GM12878 (cell line): ENCODE data around the gene C5orf15. TPM values are rescaled to one million over a fixed set of nuclear protein-coding genes. Genes with fewer than 3 reads are reported as not detected.

Experiments
- ATAC-seq: fragments of 200-7000 bp; cut with Tn5 transposase; 3 replicates; pipeline ENCODE4 v1.9.1; 2020; ENCODE audit warnings: mild to moderate bottlenecking, moderate library complexity
- BruUV-seq: library from RNA; stranded (reverse); fragments of 400-500 nt; replicated peaks from 2 replicates; lab custom pipeline; 2021; lab: Mats Ljungman, UMichigan
- CTCF ChIA-PET: fragments of 300-600 bp; sonication (Branson Sonifier 250); formaldehyde crosslinking; extraction: SDS; loops from one replicate; lab custom pipeline; 2021; ENCODE audit warnings: inconsistent platforms; lab: Yijun Ruan, JAX
- POLR2A ChIA-PET: fragments of 350-600 bp; formaldehyde crosslinking; extraction: SDS; loops from one replicate; lab custom pipeline; 2021; ENCODE audit warnings: inconsistent platforms; lab: Charles Lee
- RAD21 ChIA-PET: fragments of 300-600 bp; sonication (Branson Sonifier 250); formaldehyde crosslinking; loops from one replicate; lab custom pipeline; 2023; ENCODE audit warnings: antibody characterized with exemption; ENCODE audit not compliant: unreplicated experiment; lab: Charles Lee
- SMC1A ChIA-PET: fragments of 300-600 bp; sonication (Branson Sonifier 250); formaldehyde crosslinking; loops from one replicate; lab custom pipeline; 2023; ENCODE audit not compliant: unreplicated experiment, uncharacterized antibody; lab: Charles Lee
- DNase-seq: peaks from one replicate; pipeline ENCODE4 v3.0.0-alpha.2; 2011; ENCODE audit warnings: low read depth, low spot score
- FAIRE-seq: peaks from 3 replicates; lab custom pipeline; 2011; peaks lifted over from hg19 to GRCh38; lab: Jason Lieb, UNC
- H2AFZ ChIP-seq: 2 replicates; pipeline ENCODE4 v1.6.0; 2011; ENCODE audit warnings: low read depth, low read length, control low read depth; ENCODE audit not compliant: control insufficient read depth
- H3K27ac ChIP-seq: 2 replicates; pipeline ENCODE4 v1.5.1; 2011; ENCODE audit warnings: control low read depth; ENCODE audit not compliant: control insufficient read depth, insufficient read depth
- H3K27me3 ChIP-seq, 2 experiments: replicated peaks in 1 of 2; 2 replicates each; pipeline versions ENCODE4 v1.6.0 to v1.6.1; 2011; ENCODE audit warnings: low read length in 1 of 2; ENCODE audit not compliant: control insufficient read depth in 2 of 2, insufficient read depth in 2 of 2
- H3K36me3 ChIP-seq, 2 experiments: 2 replicates each; pipeline ENCODE4 v1.5.1; 2011; ENCODE audit warnings: low read length in 1 of 2; ENCODE audit not compliant: control insufficient read depth in 2 of 2, insufficient read depth in 2 of 2
- H3K4me1 ChIP-seq: 2 replicates; pipeline ENCODE4 v1.6.1; 2011; ENCODE audit warnings: mild to moderate bottlenecking, low read length, moderate library complexity, mixed read lengths; ENCODE audit not compliant: control insufficient read depth, insufficient read depth
- H3K4me2 ChIP-seq: 2 replicates; pipeline ENCODE4 v1.6.0; 2011; ENCODE audit warnings: control low read depth; ENCODE audit not compliant: control insufficient read depth, insufficient read depth
- H3K4me3 ChIP-seq: fragments of 200-600 bp; sonication (generic); 2 replicates; pipeline ENCODE4 v1.5.1; 2016
- H3K79me2 ChIP-seq: 2 replicates; pipeline ENCODE4 v1.6.0; 2011; ENCODE audit warnings: low read length; ENCODE audit not compliant: control insufficient read depth, insufficient read depth
- H3K9ac ChIP-seq: 2 replicates; pipeline ENCODE4 v1.8.0; 2011; ENCODE audit warnings: low read length, control low read depth, mixed read lengths; ENCODE audit not compliant: control insufficient read depth, insufficient read depth
- H3K9me3 ChIP-seq: replicated peaks from 3 replicates; pipeline ENCODE4 v1.5.1; 2011; ENCODE audit warnings: mild to moderate bottlenecking, low read length; ENCODE audit not compliant: control insufficient read depth, insufficient read depth
- H4K20me1 ChIP-seq: 2 replicates; pipeline ENCODE4 v1.6.0; 2011; ENCODE audit not compliant: control insufficient read depth, insufficient read depth
- CBFB ChIP-seq: IDR thresholded peaks from 2 replicates; pipeline ENCODE4 v1.6.1; 2016; ENCODE audit warnings: antibody characterized with exemption, low read depth
- CREM ChIP-seq: IDR thresholded peaks from 2 replicates; pipeline ENCODE4 v1.6.1; 2014; ENCODE audit warnings: antibody characterized with exemption, low read depth
- EP300 ChIP-seq, 2 experiments: fragments of 150-350 bp in 1 of 2; IDR thresholded peaks; 2 replicates each; pipeline ENCODE4 v1.6.1; 2011 to 2012; ENCODE audit warnings: low read depth in 2 of 2, low read length in 2 of 2, borderline replicate concordance in 1 of 2, improper control_type of control experiment in 1 of 2, inconsistent platforms in 1 of 2; ENCODE audit not compliant: control insufficient read depth in 1 of 2
- FOXK2 ChIP-seq: fragments of 450-650 bp; IDR thresholded peaks from 2 replicates; pipeline ENCODE4 v1.6.1; 2017; ENCODE audit warnings: mild to moderate bottlenecking, moderate library complexity
- RFX5 ChIP-seq: IDR thresholded peaks from 2 replicates; pipeline ENCODE4 v1.6.1; 2011; ENCODE audit warnings: low read depth, low read length, improper control_type of control experiment
- SREBF1 ChIP-seq: IDR thresholded peaks from 2 replicates; pipeline ENCODE4 v1.6.1; 2012; ENCODE audit warnings: mild to moderate bottlenecking, low read length
- ZBED1 ChIP-seq: IDR thresholded peaks from 2 replicates; pipeline ENCODE4 v1.6.1; 2016; ENCODE audit warnings: borderline replicate concordance
- ZNF207 ChIP-seq: fragments of 450-650 bp; IDR thresholded peaks from 2 replicates; pipeline ENCODE4 v1.6.1; 2014; ENCODE audit warnings: antibody characterized with exemption, mild to moderate bottlenecking, borderline replicate concordance
- in situ Hi-C: fragments of 300-500 bp; cut with MboI; formaldehyde crosslinking; loops from 9 replicates; pipeline ENCODE4 v1.14.3; 2018; ENCODE audit warnings: mixed read lengths
- intact Hi-C: fragments of 100-400 bp; cut with micrococcal nuclease; formaldehyde crosslinking; loops from one replicate; pipeline ENCODE4 v1.14.2; 2022; ENCODE audit not compliant: unreplicated experiment
- polyA plus RNA-seq, 11 experiments: library from polyadenylated mRNA; depleted of rRNA in 4 of 11; unstranded in 6 of 11; stranded (reverse) in 5 of 11; fragments of >200 nt; fragmentation: Nextera tagmentation in 4 of 11; fragmentation: Illumina TruSeq in 1 of 11; extraction: Ambion mirVana in 4 of 11; extraction: Trizol in 1 of 11; gene quantifications; 1 replicate in 1 of 11; 2 replicates in 10 of 11; pipeline versions ENCODE4 v1.2.1 to v1.2.3, GENCODE V29; 2011 to 2016; ENCODE audit warnings: inconsistent platforms in 2 of 11, missing spikeins in 2 of 11, low read depth in 1 of 11
- total RNA-seq, 4 experiments: library from RNA; depleted of rRNA in 3 of 4; stranded (reverse); fragments of >200 nt in 3 of 4; fragmentation: Illumina TruSeq in 1 of 4; extraction: Trizol in 1 of 4; gene quantifications; 2 replicates each; pipeline versions ENCODE4 v1.2.1 to v1.2.3, GENCODE V29; 2013 to 2021

The C5orf15 gene
- total and polyA plus RNA-seq, 10 of the 15 experiments (the other 5 are each of a cell fraction or from before 2014, with no cell fraction given) = 21.7 to 69.6 (median 46.0) TPM

- H3K4me1 ChIP-seq = no peaks in the 10 kb centered on the region
- FAIRE-seq (no peak), ATAC-seq (no peak), DNase-seq (no peak)
- H2AFZ ChIP-seq = no peak overlapping the region
- ChIA-PET SMC1A (interaction anchor here (0.6 to 3.0 kb wide), 8 partner anchors 9 to 835 kb away, joined by 3 to 15 read pairs (median 5); no protein-coding TSS in a partner anchor), RAD21 (interaction anchor here (1.5 kb wide), 1 partner anchor 8 kb away, joined by 3 read pairs; no protein-coding TSS in a partner anchor)
- no peaks in the 10 kb centered on the region for H3K9me3 ChIP-seq
- peaks cover 0 to 5% of the 10 kb centered on the region in 2 experiments; a peak in 1 of 4 replicates for H3K36me3 ChIP-seq
- no peak overlapping the region for H3K4me2 ChIP-seq
- H3K27me3 ChIP-seq = no peaks in the 10 kb centered on the region
- no peak overlapping the region for H3K27ac ChIP-seq
- H3K79me2 ChIP-seq = no peaks in the 10 kb centered on the region
- H3K9ac ChIP-seq = no peak overlapping the region
- no peaks in the 10 kb centered on the region for H4K20me1 ChIP-seq
- intact Hi-C loops = no loop called here
- TF ChIP-seq EP300 (IDR thresholded peaks at IDR 0.05; ENCODE audit: borderline replicate concordance in 1 of 2, control insufficient read depth in 1 of 2, low read depth in 2 of 2, low read length in 2 of 2) (no peak), FOXK2 (no peak), CBFB (no peak), SREBF1 (no peak), ZNF207 (no peak), ZBED1 (no peak), RFX5 (no peak), CREM (no peak)
- TF ChIP-seq, all 136 proteins: peak for 0
- no TSS peak for BruUV-seq
- H3K4me3 ChIP-seq = no peak overlapping the region
- POLR2A ChIA-PET = interaction anchor here (0.6 kb wide), 1 partner anchor 35 kb away, joined by 3 read pairs; no protein-coding TSS in a partner anchor
- in situ Hi-C loops = loop anchor here (5.0 to 10.0 kb wide), 2 partner anchors 394 to 836 kb away; no protein-coding TSS in a partner anchor
- CTCF ChIA-PET = interaction anchor here (0.8 to 3.4 kb wide), 6 partner anchors 10 to 525 kb away, joined by 3 to 19 read pairs (median 4); no protein-coding TSS in a partner anchor
Observed at GRCh38 chr5:133948721-133949120, 19.7 kb downstream of the C5orf15 start.
